HEK293 (cell line): ENCODE results near the gene FBXO42.

Experiments
- CTCF ChIA-PET: fragments of 350-600 bp; formaldehyde crosslinking; extraction: SDS; loops from one replicate; lab custom pipeline; 2021; ENCODE audit warnings: antibody characterized with exemption; lab: Yijun Ruan, JAX
- POLR2A ChIA-PET: fragments of 300-600 bp; formaldehyde crosslinking; extraction: SDS; loops from one replicate; lab custom pipeline; 2020; ENCODE audit warnings: antibody characterized with exemption, inconsistent platforms; lab: Yijun Ruan, JAX
- H3K27ac ChIP-seq: fragments of 200-500 bp; sonication (Bioruptor generic); 2 replicates; pipeline ENCODE4 v1.5.1; 2014; ENCODE audit warnings: low read depth, low read length, control low read depth, inconsistent platforms; ENCODE audit errors: extremely low read depth
- H3K36me3 ChIP-seq, 2 experiments: fragments of 200-500 bp in 1 of 2; sonication (Bioruptor generic) in 1 of 2; 1 replicate in 1 of 2; 2 replicates in 1 of 2; pipeline ENCODE4 v1.5.1; 2014 to 2017; ENCODE audit warnings: inconsistent platforms in 2 of 2, low read length in 2 of 2; ENCODE audit not compliant: control insufficient read depth in 2 of 2, insufficient read depth in 1 of 2
- H3K4me1 ChIP-seq: fragments of 200-500 bp; sonication (Bioruptor generic); 2 replicates; pipeline ENCODE4 v1.5.1; 2014; ENCODE audit warnings: mild to moderate bottlenecking, low read length, inconsistent platforms; ENCODE audit not compliant: control insufficient read depth, insufficient read depth
- H3K4me3 ChIP-seq: 2 replicates; pipeline ENCODE4 v1.5.1; 2011; ENCODE audit warnings: low read depth, mild to moderate bottlenecking, control low read depth, low read length, moderate library complexity
- H3K9me3 ChIP-seq: fragments of 200-500 bp; sonication (Bioruptor generic); 2 replicates; pipeline ENCODE4 v1.5.1; 2014; ENCODE audit warnings: low read depth, low read length, inconsistent platforms; ENCODE audit not compliant: control insufficient read depth, insufficient read depth
- FEZF1 ChIP-seq: fragments of 450-650 bp; formaldehyde crosslinking; IDR thresholded peaks from 2 replicates; pipeline ENCODE4 v1.5.1; 2016; ENCODE audit warnings: missing biosample characterization, missing genetic modification characterization
- GLIS2 ChIP-seq: fragments of 450-650 bp; formaldehyde crosslinking; IDR thresholded peaks from 2 replicates; pipeline ENCODE4 v1.5.1; 2016; ENCODE audit warnings: missing biosample characterization, missing genetic modification characterization
- MEIS1 ChIP-seq: sonication (generic); formaldehyde crosslinking; IDR thresholded peaks from 2 replicates; pipeline ENCODE4 v1.8.1; 2022; ENCODE audit warnings: missing genetic modification reagents, mild to moderate bottlenecking, borderline replicate concordance
- SCRT2 ChIP-seq: fragments of 450-650 bp; formaldehyde crosslinking; IDR thresholded peaks from 2 replicates; pipeline ENCODE4 v1.5.1; 2016; ENCODE audit warnings: missing biosample characterization, missing genetic modification characterization
- SP2 ChIP-seq: fragments of 450-650 bp; formaldehyde crosslinking; IDR thresholded peaks from 2 replicates; pipeline ENCODE4 v1.5.1; 2016; ENCODE audit warnings: missing biosample characterization, missing genetic modification characterization
- ZBTB20 ChIP-seq: fragments of 450-650 bp; formaldehyde crosslinking; IDR thresholded peaks from 2 replicates; pipeline ENCODE4 v1.5.1; 2016; ENCODE audit warnings: missing biosample characterization, missing genetic modification characterization
- ZNF311 ChIP-seq: fragments of 450-650 bp; formaldehyde crosslinking; IDR thresholded peaks from 2 replicates; pipeline ENCODE4 v1.5.1; 2017; ENCODE audit warnings: missing biosample characterization, missing genetic modification characterization, borderline replicate concordance
- ZNF341 ChIP-seq: fragments of 450-650 bp; formaldehyde crosslinking; IDR thresholded peaks from 2 replicates; pipeline ENCODE4; 2016; ENCODE audit warnings: low read depth, missing biosample characterization, missing genetic modification characterization
- ZNF37A ChIP-seq: fragments of 450-650 bp; IDR thresholded peaks from 2 replicates; pipeline ENCODE4 v1.5.1; 2018; ENCODE audit warnings: missing biosample characterization, missing genetic modification characterization
- ZNF433 ChIP-seq: fragments of 450-650 bp; formaldehyde crosslinking; IDR thresholded peaks from 2 replicates; pipeline ENCODE4 v1.5.1; 2016; ENCODE audit warnings: missing biosample characterization, missing genetic modification characterization, low read depth
- ZNF521 ChIP-seq: fragments of 450-650 bp; formaldehyde crosslinking; IDR thresholded peaks from 2 replicates; pipeline ENCODE4 v1.5.1; 2017; ENCODE audit warnings: missing biosample characterization, mild to moderate bottlenecking, missing genetic modification characterization
- ZNF544 ChIP-seq: fragments of 450-650 bp; formaldehyde crosslinking; IDR thresholded peaks from 2 replicates; pipeline ENCODE4 v1.5.0; 2017; ENCODE audit warnings: missing biosample characterization, missing genetic modification characterization
- ZNF548 ChIP-seq: fragments of 450-650 bp; formaldehyde crosslinking; IDR thresholded peaks from 2 replicates; pipeline ENCODE4 v1.5.1; 2016; ENCODE audit warnings: missing biosample characterization, missing genetic modification characterization
- ZNF560 ChIP-seq: fragments of 450-650 bp; formaldehyde crosslinking; IDR thresholded peaks from 2 replicates; pipeline ENCODE4 v1.5.1; 2017; ENCODE audit warnings: missing biosample characterization, missing genetic modification characterization, borderline replicate concordance
- ZNF654 ChIP-seq: fragments of 450-650 bp; formaldehyde crosslinking; IDR thresholded peaks from 2 replicates; pipeline ENCODE4 v1.5.1; 2016; ENCODE audit warnings: low read depth, missing biosample characterization, missing genetic modification characterization
- ZNF768 ChIP-seq: fragments of 450-650 bp; formaldehyde crosslinking; IDR thresholded peaks from 2 replicates; pipeline ENCODE4 v1.5.1; 2018; ENCODE audit warnings: missing biosample characterization, mild to moderate bottlenecking, missing genetic modification characterization
- TF ChIP-seq, protein P1 (sequence below): fragments of 450-650 bp; formaldehyde crosslinking; IDR thresholded peaks from 2 replicates; pipeline ENCODE4 v1.5.1; 2017; ENCODE audit warnings: missing biosample characterization, missing genetic modification characterization
- TF ChIP-seq, protein P2 (sequence below): fragments of 450-650 bp; IDR thresholded peaks from 2 replicates; pipeline ENCODE4 v1.5.1; 2018; ENCODE audit warnings: missing biosample characterization, missing genetic modification characterization
- TF ChIP-seq, protein P3 (sequence below): fragments of 450-650 bp; formaldehyde crosslinking; IDR thresholded peaks from 2 replicates; pipeline ENCODE4 v1.5.1; 2016; ENCODE audit warnings: missing biosample characterization, missing genetic modification characterization
- TF ChIP-seq, protein P4 (sequence below): fragments of 450-650 bp; formaldehyde crosslinking; IDR thresholded peaks from 2 replicates; pipeline ENCODE4 v1.5.1; 2016; ENCODE audit warnings: missing biosample characterization, missing genetic modification characterization

The FBXO42 gene

DNA sequence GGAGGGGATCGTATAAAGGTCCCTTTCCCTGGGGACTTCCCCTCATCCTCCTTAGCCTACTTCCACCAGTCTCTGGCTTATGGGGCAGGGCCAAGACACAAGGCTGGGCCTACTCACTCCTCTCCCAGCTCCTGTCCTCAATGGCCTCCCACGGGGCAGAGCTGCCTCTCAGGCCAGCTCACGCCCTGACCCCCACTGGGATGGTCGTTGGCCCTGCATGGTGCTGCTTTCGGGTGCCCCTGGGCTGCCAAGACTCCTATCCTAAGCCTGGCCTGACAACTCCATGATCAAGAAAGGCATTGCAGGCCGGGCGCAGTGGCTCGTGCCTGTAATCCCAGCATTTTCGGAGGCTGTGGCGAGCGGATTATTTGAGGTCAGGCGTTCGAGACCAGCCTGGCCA lies 121.5 kb downstream of the FBXO42 start (continued):
- TF ChIP-seq, protein P1, sequence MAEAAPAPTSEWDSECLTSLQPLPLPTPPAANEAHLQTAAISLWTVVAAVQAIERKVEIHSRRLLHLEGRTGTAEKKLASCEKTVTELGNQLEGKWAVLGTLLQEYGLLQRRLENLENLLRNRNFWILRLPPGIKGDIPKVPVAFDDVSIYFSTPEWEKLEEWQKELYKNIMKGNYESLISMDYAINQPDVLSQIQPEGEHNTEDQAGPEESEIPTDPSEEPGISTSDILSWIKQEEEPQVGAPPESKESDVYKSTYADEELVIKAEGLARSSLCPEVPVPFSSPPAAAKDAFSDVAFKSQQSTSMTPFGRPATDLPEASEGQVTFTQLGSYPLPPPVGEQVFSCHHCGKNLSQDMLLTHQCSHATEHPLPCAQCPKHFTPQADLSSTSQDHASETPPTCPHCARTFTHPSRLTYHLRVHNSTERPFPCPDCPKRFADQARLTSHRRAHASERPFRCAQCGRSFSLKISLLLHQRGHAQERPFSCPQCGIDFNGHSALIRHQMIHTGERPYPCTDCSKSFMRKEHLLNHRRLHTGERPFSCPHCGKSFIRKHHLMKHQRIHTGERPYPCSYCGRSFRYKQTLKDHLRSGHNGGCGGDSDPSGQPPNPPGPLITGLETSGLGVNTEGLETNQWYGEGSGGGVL (tag by site-specific recombination): no peak

DNA sequence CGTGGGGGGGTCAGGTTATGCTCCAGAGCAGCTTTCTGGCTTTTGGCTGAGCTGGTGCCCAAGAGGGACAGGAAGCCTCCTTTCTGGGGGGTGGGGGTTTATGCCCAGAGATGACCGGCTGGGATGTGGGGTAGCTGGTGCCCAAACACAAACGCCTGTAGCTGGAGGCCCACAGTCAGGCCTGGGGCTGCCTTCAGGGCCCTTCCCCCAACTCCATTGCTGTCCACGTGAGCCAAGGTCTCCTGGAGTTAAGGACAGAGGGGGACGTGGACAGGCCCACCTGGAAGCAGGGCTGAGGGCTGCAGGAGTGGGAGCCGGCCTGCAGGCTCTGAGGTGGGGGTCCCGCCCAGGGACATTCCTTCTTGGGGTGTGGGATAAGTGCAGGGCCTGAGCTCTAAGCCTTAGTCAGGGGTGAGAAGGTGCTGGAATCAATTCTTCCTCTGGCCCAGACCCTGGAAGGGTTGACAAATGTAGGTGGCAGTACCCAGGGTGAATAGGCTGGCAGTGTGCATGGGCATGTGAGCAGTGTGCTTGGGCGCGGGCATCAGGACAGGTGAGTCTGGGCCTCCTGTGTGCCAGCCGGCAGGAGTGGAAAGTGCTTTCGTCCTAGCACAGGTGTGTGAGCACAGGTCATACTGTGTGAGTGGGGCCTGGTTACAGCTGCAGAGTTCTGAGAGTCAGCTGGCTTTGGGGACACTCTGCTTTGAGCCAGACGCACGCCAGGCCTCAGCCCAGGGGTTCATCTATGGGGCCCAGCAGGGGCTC lies 122.1 kb downstream of the FBXO42 start:
- CTCF ChIA-PET: no interaction called here
- TF ChIP-seq ZNF433 (tag by site-specific recombination): no peak
- TF ChIP-seq MEIS1: no peak
- no peak for TF ChIP-seq ZNF341
- no peak for TF ChIP-seq ZNF654 (tag by site-specific recombination)
- no peak for TF ChIP-seq ZNF548 (tag by site-specific recombination)
- TF ChIP-seq, all 188 proteins: peak for 0
- Histone ChIP-seq H3K4me1 (no peaks in the 10 kb centered on the region), H3K36me3 (peaks cover 0 to 25% of the 10 kb centered on the region in 2 experiments; a peak in 1 of 3 replicates), H3K9me3 (no peaks in the 10 kb centered on the region), H3K4me3 (no peak overlapping the region), H3K27ac (no peak overlapping the region)
- POLR2A ChIA-PET: interaction anchor here (0.6 kb wide), 1 partner anchor 23 kb away, joined by 3 read pairs; no protein-coding TSS in a partner anchor

DNA sequence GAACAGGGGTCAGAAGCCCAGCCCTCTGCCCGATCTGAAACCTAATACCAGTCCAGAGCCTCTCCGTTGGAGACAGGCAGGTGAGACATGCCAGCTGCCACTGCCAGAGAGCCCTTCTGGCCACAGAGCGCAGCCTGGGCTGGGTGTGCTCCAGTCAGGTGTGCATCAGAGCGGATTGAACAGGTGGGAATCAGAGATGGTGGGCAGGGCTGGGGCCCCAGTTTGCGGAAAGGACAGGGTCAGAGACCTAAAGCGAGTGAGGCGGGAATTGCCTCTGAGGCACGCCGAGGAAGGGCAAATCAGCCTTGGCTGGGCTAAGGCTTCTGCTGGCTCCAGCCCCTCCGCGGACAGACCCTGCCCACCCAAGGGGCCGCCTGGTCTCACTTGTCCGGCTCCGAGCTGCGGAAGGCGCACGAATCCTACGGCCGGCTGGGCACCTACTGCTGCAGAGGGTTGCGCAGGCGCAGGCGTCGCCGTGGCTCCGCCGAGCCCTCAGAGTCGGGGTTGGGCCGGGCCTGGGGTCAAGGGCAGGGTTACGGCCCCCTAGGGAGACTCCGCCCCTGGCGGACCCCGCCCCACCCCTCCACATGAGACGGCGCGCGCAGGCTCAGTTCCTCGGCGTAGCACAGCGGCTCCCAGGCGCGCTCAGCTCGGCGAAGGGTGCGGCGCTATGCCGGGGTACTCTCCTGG lies 125.6 kb downstream of the FBXO42 start:
- no peaks in the 10 kb centered on the region for H3K9me3 ChIP-seq
- peaks cover 0 to 8% of the 10 kb centered on the region in 2 experiments; a peak in 1 of 3 replicates for H3K36me3 ChIP-seq
- ChIA-PET CTCF (no interaction called here), POLR2A (no interaction called here)
- H3K4me3 ChIP-seq: no peak overlapping the region
- H3K4me1 ChIP-seq: no peaks in the 10 kb centered on the region
- TF ChIP-seq ZNF560 (tag by site-specific recombination): no peak
- no peak for TF ChIP-seq ZNF37A (tag by site-specific recombination)
- no peak for TF ChIP-seq FEZF1
- no peak for TF ChIP-seq ZNF311 (tag by site-specific recombination)
- no peak for TF ChIP-seq SCRT2
- no peak for TF ChIP-seq ZBTB20
- TF ChIP-seq, protein P2, sequence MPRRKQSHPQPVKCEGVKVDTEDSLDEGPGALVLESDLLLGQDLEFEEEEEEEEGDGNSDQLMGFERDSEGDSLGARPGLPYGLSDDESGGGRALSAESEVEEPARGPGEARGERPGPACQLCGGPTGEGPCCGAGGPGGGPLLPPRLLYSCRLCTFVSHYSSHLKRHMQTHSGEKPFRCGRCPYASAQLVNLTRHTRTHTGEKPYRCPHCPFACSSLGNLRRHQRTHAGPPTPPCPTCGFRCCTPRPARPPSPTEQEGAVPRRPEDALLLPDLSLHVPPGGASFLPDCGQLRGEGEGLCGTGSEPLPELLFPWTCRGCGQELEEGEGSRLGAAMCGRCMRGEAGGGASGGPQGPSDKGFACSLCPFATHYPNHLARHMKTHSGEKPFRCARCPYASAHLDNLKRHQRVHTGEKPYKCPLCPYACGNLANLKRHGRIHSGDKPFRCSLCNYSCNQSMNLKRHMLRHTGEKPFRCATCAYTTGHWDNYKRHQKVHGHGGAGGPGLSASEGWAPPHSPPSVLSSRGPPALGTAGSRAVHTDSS (tag by site-specific recombination): no peak
- TF ChIP-seq ZNF768 (tag by site-specific recombination): no peak
- TF ChIP-seq, protein P3, sequence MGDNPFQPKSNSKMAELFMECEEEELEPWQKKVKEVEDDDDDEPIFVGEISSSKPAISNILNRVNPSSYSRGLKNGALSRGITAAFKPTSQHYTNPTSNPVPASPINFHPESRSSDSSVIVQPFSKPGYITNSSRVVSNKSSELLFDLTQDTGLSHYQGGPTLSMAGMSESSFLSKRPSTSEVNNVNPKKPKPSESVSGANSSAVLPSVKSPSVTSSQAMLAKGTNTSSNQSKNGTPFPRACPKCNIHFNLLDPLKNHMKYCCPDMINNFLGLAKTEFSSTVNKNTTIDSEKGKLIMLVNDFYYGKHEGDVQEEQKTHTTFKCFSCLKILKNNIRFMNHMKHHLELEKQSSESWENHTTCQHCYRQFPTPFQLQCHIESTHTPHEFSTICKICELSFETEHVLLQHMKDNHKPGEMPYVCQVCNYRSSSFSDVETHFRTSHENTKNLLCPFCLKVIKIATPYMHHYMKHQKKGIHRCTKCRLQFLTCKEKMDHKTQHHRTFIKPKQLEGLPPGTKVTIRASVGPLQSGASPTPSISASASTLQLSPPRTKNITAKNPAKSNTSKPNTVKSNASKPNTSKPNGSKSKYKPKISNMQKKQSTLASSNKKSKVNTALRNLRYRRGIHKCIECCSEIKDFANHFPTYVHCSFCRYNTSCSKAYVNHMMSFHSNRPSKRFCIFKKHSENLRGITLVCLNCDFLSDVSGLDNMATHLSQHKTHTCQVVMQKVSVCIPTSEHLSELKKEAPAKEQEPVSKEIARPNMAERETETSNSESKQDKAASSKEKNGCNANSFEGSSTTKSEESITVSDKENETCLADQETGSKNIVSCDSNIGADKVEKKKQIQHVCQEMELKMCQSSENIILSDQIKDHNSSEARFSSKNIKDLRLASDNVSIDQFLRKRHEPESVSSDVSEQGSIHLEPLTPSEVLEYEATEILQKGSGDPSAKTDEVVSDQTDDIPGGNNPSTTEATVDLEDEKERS (tag by site-specific recombination): no peak
- TF ChIP-seq, protein P4, sequence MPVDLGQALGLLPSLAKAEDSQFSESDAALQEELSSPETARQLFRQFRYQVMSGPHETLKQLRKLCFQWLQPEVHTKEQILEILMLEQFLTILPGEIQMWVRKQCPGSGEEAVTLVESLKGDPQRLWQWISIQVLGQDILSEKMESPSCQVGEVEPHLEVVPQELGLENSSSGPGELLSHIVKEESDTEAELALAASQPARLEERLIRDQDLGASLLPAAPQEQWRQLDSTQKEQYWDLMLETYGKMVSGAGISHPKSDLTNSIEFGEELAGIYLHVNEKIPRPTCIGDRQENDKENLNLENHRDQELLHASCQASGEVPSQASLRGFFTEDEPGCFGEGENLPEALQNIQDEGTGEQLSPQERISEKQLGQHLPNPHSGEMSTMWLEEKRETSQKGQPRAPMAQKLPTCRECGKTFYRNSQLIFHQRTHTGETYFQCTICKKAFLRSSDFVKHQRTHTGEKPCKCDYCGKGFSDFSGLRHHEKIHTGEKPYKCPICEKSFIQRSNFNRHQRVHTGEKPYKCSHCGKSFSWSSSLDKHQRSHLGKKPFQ (tag by site-specific recombination): no peak
- no peak for TF ChIP-seq ZNF544
- no peak for TF ChIP-seq SP2 (tag by site-specific recombination)
- TF ChIP-seq ZNF521 (tag by site-specific recombination): no peak
- no peak for TF ChIP-seq GLIS2 (tag by site-specific recombination)
- TF ChIP-seq, all 188 proteins: peak for 0
- H3K27ac ChIP-seq: no peak overlapping the region
